Omental fat pad (tissue), 4 donors: ENCODE results near the gene NTNG2. TPM values are rescaled to one million over a fixed set of nuclear protein-coding genes. Genes with fewer than 3 reads are reported as not detected.

Source experiments
- ATAC-seq: fragments of 150-250 bp; one replicate; pipeline ENCODE4 v1.9.1; 2016; ENCODE audit warnings: mild to moderate bottlenecking, moderate library complexity; ENCODE audit not compliant: low FRiP score
- DNase-seq: peaks from one replicate; pipeline ENCODE4 v3.0.0-alpha.2; 2019; ENCODE audit warnings: low spot score
- total RNA-seq, 4 donors: library from RNA; depleted of rRNA; stranded (reverse); fragments of >200 nt; gene quantifications; one replicate each; pipeline ENCODE4 v1.1.0, GENCODE V29; 2016
- TF ChIP-seq, protein P1 (sequence below), 3 donors: fragments of 450-650 bp; IDR thresholded peaks; one replicate each; pipeline ENCODE4 v1.5.1; 2016 to 2017; ENCODE audit warnings: antibody characterized with exemption in 3 of 3, mild to moderate bottlenecking in 3 of 3, moderate library complexity in 2 of 3

Gene NTNG2
- total RNA-seq, 4 donors from 2014 or later: 1.8 to 4.2 (median 2.9) TPM

GRCh38 chr9:132218208-132218607, 56.4 kb downstream of the NTNG2 start:
- no peak for DNase-seq
- no peak for ATAC-seq
- TF ChIP-seq, protein P1, sequence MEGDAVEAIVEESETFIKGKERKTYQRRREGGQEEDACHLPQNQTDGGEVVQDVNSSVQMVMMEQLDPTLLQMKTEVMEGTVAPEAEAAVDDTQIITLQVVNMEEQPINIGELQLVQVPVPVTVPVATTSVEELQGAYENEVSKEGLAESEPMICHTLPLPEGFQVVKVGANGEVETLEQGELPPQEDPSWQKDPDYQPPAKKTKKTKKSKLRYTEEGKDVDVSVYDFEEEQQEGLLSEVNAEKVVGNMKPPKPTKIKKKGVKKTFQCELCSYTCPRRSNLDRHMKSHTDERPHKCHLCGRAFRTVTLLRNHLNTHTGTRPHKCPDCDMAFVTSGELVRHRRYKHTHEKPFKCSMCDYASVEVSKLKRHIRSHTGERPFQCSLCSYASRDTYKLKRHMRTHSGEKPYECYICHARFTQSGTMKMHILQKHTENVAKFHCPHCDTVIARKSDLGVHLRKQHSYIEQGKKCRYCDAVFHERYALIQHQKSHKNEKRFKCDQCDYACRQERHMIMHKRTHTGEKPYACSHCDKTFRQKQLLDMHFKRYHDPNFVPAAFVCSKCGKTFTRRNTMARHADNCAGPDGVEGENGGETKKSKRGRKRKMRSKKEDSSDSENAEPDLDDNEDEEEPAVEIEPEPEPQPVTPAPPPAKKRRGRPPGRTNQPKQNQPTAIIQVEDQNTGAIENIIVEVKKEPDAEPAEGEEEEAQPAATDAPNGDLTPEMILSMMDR (IDR thresholded peaks at IDR 0.05): no peak

- DNase-seq (no peak), ATAC-seq (no peak)
- TF ChIP-seq, protein P1 (IDR thresholded peaks at IDR 0.05): no peak
These were observed 60.1 kb downstream of the NTNG2 start for GRCh38 chr9:132221941-132222340.

DNA sequence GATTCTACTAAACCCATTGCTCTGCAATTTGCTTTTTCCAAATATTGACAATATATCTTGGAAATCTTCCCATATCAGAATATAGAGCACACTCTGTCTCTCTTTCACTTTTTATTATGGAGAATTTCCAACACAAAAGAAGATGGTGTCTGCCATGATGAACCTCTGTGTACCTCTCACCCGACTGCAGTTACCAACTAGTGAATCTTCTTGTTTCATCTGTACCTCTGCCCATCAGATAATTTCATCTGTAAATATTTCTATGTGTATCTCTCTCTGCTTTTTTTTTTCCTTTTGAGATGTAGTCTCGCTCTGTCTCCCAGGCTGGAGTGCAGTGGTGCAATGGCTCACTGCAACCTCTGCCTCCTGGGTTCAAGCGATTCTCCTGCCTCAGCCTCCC, 62.8 kb downstream of the NTNG2 start:
- no peak for ATAC-seq
- DNase-seq: no peak
- TF ChIP-seq, protein P1 (IDR thresholded peaks at IDR 0.05): no peak

DNA sequence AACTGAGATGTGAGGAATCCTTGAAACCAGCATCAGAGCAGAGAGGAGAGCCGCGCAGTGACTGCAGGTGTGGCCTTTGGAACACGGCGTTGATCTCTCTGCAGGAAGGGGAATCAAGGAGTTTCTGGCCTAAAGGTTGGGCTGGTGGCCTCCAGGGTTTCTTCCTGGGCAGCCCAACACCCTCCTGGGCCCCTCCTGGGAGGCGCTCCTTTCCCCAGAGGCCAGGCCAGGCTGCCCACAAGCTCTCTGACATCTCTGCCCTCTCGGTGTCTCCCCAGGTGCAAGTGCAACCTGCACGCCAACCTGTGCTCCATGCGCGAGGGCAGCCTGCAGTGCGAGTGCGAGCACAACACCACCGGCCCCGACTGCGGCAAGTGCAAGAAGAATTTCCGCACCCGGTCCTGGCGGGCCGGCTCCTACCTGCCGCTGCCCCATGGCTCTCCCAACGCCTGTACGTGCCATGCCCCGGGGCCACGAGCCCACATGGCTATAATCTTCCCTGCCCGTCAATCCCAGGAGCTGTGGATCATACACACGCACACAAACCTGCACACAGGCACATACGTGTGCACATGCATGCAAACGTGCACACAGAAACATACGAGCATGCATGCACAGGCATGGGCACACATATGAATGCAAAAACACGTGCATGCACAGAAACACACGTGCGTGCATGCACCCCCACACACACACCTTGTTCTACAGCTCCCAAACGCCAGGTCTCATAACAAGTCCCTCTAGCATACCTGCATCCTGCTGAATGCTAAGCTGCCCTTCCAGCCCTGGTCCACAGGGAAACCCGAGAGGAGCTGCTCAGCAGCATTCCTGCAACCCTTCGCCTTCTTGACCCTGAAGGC, 64.9 kb downstream of the NTNG2 start:
- no peak for ATAC-seq
- DNase-seq: no peak
- TF ChIP-seq, protein P1 (IDR thresholded peaks at IDR 0.05): no peak

DNA sequence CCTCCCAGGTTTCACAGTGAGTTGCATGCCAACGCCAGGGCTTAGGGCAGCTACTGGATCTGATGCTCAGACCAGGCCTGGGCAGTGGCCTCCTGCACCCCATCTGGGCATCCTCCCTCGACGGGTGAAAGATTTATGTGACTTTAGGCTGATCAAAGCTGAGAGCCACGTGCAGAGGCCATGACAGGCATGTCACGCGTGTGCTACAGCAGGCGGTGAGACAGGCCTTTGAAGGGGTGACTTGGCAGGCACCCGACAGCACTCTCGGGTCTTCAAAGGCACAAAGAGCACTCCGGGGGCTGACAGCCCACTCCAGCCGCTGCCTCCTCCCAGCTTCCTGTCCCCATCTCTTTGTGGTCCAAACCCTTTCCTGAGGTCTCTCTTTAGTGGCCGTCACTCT, 66.2 kb downstream of the NTNG2 start:
- TF ChIP-seq, protein P1 (IDR thresholded peaks at IDR 0.05): no peak
- ATAC-seq (no peak), DNase-seq (no peak)

GRCh38 chr9:132230605-132231004, 68.7 kb downstream of the NTNG2 start:
- TF ChIP-seq, protein P1 (IDR thresholded peaks at IDR 0.05): no peak
- DNase-seq: no peak
- no peak for ATAC-seq
